Activated T-helper 1 cell treated with Interleukin-2 at 50 U/mL for 16 hours (primary cell): ENCODE data around the gene SYNGR4.
"Not testable (repeated sequence)": the region's sequence is repeated elsewhere in the genome, so short reads cannot be mapped to it uniquely, and the experiment has no call there.

Experiments used
- DNase-seq: peaks from one replicate; pipeline ENCODE4 v3.0.0-alpha.2; 2020; ENCODE audit warnings: low read depth

Gene SYNGR4

GRCh38 chr19:48363810-48364597, at the start of gene SYNGR4, which contains the start of gene TMEM143:
SYNGR4 (plus strand) TSS chr19:48364367; CDS start chr19:48365843, 1,476 bp downstream.
TMEM143 (minus strand) TSS chr19:48363940; CDS start chr19:48363920, 20 bp downstream.
- peak; percentile 97 for DNase-seq

DNA sequence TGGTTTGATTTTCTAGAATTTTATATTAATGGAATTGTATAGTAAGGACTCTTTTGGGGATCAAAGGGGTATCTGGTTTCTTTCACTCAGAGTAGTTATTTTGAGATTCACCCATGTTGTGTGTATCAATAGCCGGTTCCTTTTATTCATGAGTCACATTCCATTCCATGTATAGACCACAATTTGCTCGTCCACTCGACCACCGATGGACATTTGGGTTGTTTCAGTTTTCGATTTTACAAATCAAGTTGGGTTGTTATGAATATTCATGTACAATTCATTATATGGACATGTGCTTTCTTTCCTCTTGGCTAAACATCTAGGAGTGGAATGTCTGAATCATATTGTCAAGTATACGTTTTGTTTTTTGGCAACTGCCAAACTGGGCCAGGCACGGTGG, 48.5 kb upstream of the SYNGR4 start:
- no peak for DNase-seq

- DNase-seq = not testable (repeated sequence)
Observed at GRCh38 chr19:48317708-48317960, 46.5 kb upstream of the SYNGR4 start.

DNA sequence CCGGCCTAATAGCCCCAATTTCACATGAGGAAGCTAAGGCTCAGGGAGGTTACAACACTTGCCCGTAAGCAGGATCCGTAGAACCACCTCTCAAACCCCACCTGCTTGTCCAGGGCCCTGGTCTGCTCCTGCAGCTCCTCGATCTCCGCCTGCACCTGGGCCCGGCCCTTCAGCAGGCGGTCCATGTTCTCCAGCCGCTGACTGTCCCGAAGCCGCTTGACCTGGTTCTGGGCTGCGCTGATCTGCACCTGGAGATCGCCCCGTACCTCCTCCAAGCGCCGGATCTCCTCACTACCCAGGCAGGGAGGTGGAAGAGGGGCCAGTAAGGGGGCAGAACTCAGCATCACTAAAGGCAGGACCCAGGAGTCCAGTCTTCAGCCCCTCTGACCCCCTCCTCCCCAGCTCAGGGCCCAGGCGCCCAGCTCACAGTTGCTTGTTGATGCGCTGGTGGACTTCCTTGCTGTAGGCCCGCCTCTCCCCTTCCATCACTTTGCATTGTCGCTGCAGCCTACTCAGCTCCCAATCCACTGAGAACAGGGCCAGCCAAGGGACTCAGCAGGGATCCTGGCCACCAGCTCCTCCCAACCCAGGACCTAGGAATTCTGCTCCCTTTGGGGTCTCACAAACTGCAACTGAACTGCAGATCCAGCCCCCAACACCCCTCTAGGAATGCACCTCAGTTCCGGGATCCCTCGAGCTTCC, 45.7 kb upstream of the SYNGR4 start:
- no peak for DNase-seq

DNA sequence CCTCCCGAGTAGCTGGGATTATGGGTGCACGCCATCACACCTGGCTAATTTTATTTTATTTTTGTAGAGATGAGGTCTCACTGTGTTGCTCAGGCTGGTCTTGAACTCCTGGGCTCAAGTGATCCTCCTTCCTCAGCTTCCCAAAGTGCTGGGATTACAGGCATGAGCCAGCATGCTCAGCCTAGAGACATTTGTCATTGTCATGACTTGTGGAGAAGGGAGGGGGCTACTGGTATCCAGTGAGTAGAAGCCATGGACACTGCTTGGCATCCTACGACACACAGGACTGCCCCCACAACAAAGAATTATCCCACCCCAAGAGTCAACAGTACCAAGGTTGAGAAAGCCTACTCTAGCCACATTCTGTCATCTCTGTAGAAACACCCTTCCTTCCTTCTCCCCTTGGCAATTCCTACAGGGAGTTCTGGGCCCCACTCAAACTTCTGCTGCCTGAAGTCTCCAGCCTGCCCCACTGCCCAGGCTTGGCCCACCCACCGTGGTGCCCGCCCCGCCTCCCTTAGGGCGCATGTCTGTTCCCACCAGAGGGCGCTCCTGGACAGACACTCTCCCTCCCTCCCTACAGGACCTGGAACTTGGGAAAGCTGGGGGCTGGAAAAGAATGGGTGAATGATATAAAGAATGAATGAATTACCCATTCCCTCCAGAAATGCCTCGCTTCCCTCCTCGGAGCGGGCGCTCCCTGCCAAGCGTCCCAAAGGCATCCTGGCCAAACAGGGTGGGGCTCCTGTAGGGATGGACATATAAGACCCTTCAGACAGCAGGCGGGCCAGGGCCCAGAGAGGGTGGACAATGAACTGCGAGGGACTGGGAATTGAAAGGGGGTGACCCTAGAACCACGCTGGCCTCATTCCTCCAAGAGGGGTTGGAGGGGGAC, 44.3 kb upstream of the SYNGR4 start:
- DNase-seq = peak; percentile 60

GRCh38 chr19:48321372-48321621, 42.9 kb upstream of the SYNGR4 start:
- peak; percentile 92 for DNase-seq

GRCh38 chr19:48321622-48322591, 42.3 kb upstream of the SYNGR4 start:
- peak; percentile 100 for DNase-seq

- DNase-seq = peak; percentile 82
Observed at GRCh38 chr19:48325265-48325910, 38.8 kb upstream of the SYNGR4 start, which contains the start of gene EMP3. EMP3 (plus strand) TSS chr19:48325552; CDS start chr19:48326845, 1,293 bp downstream.

- peak; percentile 13 for DNase-seq
Observed at GRCh38 chr19:48329167-48329891, 34.8 kb upstream of the SYNGR4 start.

- peak; percentile 79 for DNase-seq
Observed at GRCh38 chr19:48330012-48330681, 34.0 kb upstream of the SYNGR4 start.

GRCh38 chr19:48332351-48332661, 31.9 kb upstream of the SYNGR4 start:
- no peak for DNase-seq

DNA sequence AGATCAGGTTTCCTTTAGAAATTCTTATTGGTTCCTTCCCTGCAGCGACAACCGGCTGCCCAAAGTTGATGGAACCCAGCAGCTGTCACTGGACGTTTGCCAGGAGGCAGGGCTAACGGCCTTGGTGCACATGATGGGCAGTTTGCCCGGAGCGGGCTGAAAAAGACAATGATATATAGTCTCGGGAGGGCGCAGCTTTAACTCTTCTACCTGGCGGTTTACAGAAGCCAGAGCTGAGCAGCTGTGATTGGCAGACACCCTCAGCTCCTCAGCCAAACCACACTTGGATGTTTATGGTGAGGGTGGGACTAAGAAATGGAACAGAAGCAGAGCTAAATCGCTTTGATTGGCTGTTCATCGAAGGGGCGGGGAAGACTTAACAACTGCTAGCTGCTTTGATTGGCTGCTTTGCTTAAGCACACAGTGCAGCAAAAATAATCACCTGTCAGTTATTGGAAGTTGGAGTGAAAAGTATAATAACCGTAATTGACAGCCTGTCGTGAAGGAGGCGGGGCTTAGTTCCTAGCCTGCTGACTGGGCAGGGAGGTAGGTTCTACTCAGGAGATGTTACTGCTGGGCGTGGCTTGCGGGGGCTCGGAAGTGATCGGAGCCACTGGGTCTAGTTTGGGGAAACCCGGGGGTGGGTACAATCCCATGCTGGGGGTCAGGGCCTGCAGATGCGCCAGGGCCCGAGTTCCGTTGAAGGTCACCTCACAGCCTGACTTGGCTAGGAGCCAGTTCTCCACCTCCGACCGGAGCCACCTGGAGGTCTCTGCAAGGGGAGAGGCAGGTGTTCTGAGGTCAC, 31.3 kb upstream of the SYNGR4 start:
- DNase-seq = peak; percentile 86

- peak; percentile 89 for DNase-seq
Observed at GRCh38 chr19:48333467-48334384, 30.4 kb upstream of the SYNGR4 start.

- no peak for DNase-seq
Observed at GRCh38 chr19:48338253-48338755, 25.9 kb upstream of the SYNGR4 start.

- no peak for DNase-seq
Observed at GRCh38 chr19:48338802-48339503, 25.2 kb upstream of the SYNGR4 start.

- DNase-seq = no peak
Observed at GRCh38 chr19:48340995-48341394, 23.2 kb upstream of the SYNGR4 start.
